ENCODE results near the gene TEX48. TPM values are rescaled to one million over a fixed set of nuclear protein-coding genes. Genes with fewer than 3 reads are reported as not detected.

Gene TEX48, protein sequence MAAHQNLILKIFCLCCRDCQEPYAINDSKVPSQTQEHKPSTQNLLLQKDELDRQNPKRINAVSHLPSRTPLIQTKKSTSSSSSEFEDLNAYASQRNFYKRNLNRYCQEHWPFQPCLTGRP
- total RNA-seq (2014; rRNA removed) = 2.4 TPM in 1 of 2 replicates, not detected in the other
- Bru-seq, nascent RNA = percentile 28 among the genes with signal in this experiment
- percentile 23 among the genes with signal in this experiment for BruChase-seq, experiment 1, labeled RNA remaining after a 6-hour chase
- percentile 18 among the genes with signal in this experiment for BruChase-seq, experiment 2, labeled RNA remaining after a 2-hour chase
- long read RNA-seq, partial matches to known transcripts = 0 of 2 reads
- long read RNA-seq, other reads (novel, unspliced or antisense) = 1 of 2 reads

DNA sequence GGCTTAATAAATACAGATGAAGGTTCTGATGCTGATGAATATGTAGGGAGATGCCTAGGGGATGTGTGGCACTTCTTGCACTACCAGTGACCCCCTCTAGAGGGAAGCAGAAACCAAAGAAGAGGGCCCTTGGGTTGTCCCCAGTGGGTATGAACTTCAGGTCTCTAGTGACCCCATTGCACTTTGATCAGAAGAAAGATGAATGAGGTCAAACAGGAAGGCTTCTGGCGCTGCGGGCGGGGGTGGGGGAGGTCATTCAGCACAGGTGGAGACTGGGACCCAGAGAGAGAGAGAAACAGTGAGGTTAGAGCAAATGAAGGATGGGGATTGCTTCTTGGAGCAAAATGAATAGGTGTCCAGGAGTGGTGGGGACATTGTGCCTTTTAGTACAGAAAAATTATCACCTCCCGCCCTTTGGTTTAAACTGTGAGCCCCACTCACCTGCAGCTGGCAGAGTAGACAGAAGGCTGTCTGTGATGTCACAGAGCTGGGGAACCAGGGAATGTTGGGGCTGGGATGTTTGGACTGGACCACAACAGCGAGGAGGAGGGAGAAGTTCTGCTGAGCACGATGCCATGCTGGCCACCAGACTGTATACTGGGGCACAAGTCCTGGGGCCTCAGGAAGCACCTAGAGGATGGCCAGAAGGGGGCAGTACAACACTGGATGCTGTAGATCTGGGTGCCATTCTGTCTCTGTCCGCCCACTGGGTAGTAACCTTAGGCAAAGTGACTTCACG lies at the start of gene TEX48:
Gene TEX48, minus strand, starts transcription at position 599 of the 739 bp plus-strand sequence. CDS start 10,469 bp downstream, outside the sequence.
- H3K9ac ChIP-seq (ENCODE audit: low read length) = peak within 1 kb of the TSS; percentile 68
- no peaks in the 10 kb centered on the region for H3F3A ChIP-seq (ENCODE audit: low read length, unreplicated experiment)
- ChIA-PET CTCF (interaction anchor here (0.9 to 1.1 kb wide), 3 partner anchors 12 to 225 kb away, joined by 3 to 4 read pairs (median 3); no protein-coding TSS in a partner anchor), POLR2A (ENCODE audit: unreplicated experiment) (no interaction called here)
- no TSS peak for BruUV-seq (replicated peaks)
- no peak within 1 kb of the TSS for H3K4me3 ChIP-seq (ENCODE audit: low read length)
- intact Hi-C loops (cut with micrococcal nuclease) = loop anchor here (1.0 to 5.0 kb wide), 4 partner anchors 36 to 333 kb away; no protein-coding TSS in a partner anchor
- no peaks in the 10 kb centered on the region for H4K20me1 ChIP-seq (ENCODE audit: low read length)
- peak within 1 kb of the TSS; percentile 71 for H3K27ac ChIP-seq (ENCODE audit: low read length)
- H3K9me2 ChIP-seq (replicated peaks; ENCODE audit: low read length) = no peaks in the 10 kb centered on the region
- no peaks in the 10 kb centered on the region for H3K27me3 ChIP-seq (ENCODE audit: low read length)
- H2AFZ ChIP-seq (ENCODE audit: low read length) = no peak within 1 kb of the TSS
- H3K4me2 ChIP-seq (ENCODE audit: low read length) = no peak within 1 kb of the TSS
- no peaks in the 10 kb centered on the region for H3K36me3 ChIP-seq (ENCODE audit: low read depth, low read length)
- no peaks in the 10 kb centered on the region for H3K79me2 ChIP-seq (ENCODE audit: low read length)
- TF ChIP-seq EZH2 (IDR thresholded peaks at IDR 0.05; ENCODE audit: low read length, unreplicated experiment) (no peak), EZH2phosphoT487 (IDR thresholded peaks at IDR 0.05; ENCODE audit: borderline replicate concordance, low read length) (no peak)
- TF ChIP-seq, protein P1, sequence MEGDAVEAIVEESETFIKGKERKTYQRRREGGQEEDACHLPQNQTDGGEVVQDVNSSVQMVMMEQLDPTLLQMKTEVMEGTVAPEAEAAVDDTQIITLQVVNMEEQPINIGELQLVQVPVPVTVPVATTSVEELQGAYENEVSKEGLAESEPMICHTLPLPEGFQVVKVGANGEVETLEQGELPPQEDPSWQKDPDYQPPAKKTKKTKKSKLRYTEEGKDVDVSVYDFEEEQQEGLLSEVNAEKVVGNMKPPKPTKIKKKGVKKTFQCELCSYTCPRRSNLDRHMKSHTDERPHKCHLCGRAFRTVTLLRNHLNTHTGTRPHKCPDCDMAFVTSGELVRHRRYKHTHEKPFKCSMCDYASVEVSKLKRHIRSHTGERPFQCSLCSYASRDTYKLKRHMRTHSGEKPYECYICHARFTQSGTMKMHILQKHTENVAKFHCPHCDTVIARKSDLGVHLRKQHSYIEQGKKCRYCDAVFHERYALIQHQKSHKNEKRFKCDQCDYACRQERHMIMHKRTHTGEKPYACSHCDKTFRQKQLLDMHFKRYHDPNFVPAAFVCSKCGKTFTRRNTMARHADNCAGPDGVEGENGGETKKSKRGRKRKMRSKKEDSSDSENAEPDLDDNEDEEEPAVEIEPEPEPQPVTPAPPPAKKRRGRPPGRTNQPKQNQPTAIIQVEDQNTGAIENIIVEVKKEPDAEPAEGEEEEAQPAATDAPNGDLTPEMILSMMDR (conservative IDR thresholded peaks at IDR 0.05; ENCODE audit: low read depth, low read length) = peak; percentile 65
- peak; percentile 82 for DNase-seq
- ATAC-seq = peak; percentile 75
- peaks cover 40% of the 10 kb centered on the region for H3K4me1 ChIP-seq (ENCODE audit: insufficient read depth, low read length)
- H3K9me3 ChIP-seq (ENCODE audit: low read length) = no peaks in the 10 kb centered on the region

DNA sequence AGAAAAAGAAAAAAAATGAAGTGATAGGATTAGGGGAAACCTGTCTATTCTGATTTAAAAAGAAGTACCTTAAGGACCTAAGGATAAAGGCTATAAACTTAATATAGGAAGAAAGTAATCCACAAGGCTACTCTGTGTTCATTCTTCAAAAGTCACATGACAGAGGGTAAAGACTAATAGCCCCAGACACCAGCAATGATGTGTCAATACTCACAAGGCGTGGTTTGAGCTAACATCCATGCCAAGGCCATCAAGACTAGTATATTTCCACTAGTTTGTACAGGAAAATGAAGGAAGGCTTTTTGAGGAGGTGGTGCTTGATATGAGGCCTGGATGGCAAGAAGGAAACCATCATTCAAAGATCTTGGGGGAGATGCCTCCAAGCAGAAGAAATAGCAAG lies 49.7 kb upstream of the TEX48 start:
- peaks cover 44% of the 10 kb centered on the region for H3K4me1 ChIP-seq (ENCODE audit: insufficient read depth, low read length)
- no peaks in the 10 kb centered on the region for H3K36me3 ChIP-seq (ENCODE audit: low read depth, low read length)
- peak overlapping the region; percentile 69; the same call in 1 of the 2 replicates for H3K9ac ChIP-seq (ENCODE audit: low read length)
- intact Hi-C loops (cut with micrococcal nuclease) = loop anchor here (2.0 kb wide), 1 partner anchor 13 kb away; no protein-coding TSS in a partner anchor
- DNase-seq (peak; percentile 30), ATAC-seq (peak; percentile 42)
- no TSS peak for BruUV-seq (replicated peaks)
- H4K20me1 ChIP-seq (ENCODE audit: low read length) = no peaks in the 10 kb centered on the region
- ChIA-PET CTCF (no interaction called here), POLR2A (ENCODE audit: unreplicated experiment) (no interaction called here)
- no peaks in the 10 kb centered on the region for H3K27me3 ChIP-seq (ENCODE audit: low read length)
- H3K9me2 ChIP-seq (replicated peaks; ENCODE audit: low read length) = no peaks in the 10 kb centered on the region
- H3K27ac ChIP-seq (ENCODE audit: low read length) = peak overlapping the region; percentile 90
- H3F3A ChIP-seq (ENCODE audit: low read length, unreplicated experiment) = no peaks in the 10 kb centered on the region
- H2AFZ ChIP-seq (ENCODE audit: low read length) = no peak overlapping the region
- H3K9me3 ChIP-seq (ENCODE audit: low read length) = no peaks in the 10 kb centered on the region
- H3K4me3 ChIP-seq (ENCODE audit: low read length) = no peak overlapping the region
- no peak overlapping the region for H3K4me2 ChIP-seq (ENCODE audit: low read length)
- no peaks in the 10 kb centered on the region for H3K79me2 ChIP-seq (ENCODE audit: low read length)
- no peak for TF ChIP-seq EZH2 (IDR thresholded peaks at IDR 0.05; ENCODE audit: low read length, unreplicated experiment)
- TF ChIP-seq, protein P1 (conservative IDR thresholded peaks at IDR 0.05; ENCODE audit: low read depth, low read length) = no peak
- no peak for TF ChIP-seq EZH2phosphoT487 (IDR thresholded peaks at IDR 0.05; ENCODE audit: borderline replicate concordance, low read length)

Measured in PC-3 (cell line).